ENCODE data around the gene PRPF40B.
"Not testable (repeated sequence)": the region's sequence is repeated elsewhere in the genome, so short reads cannot be mapped to it uniquely, and the experiment has no call there.

DNA sequence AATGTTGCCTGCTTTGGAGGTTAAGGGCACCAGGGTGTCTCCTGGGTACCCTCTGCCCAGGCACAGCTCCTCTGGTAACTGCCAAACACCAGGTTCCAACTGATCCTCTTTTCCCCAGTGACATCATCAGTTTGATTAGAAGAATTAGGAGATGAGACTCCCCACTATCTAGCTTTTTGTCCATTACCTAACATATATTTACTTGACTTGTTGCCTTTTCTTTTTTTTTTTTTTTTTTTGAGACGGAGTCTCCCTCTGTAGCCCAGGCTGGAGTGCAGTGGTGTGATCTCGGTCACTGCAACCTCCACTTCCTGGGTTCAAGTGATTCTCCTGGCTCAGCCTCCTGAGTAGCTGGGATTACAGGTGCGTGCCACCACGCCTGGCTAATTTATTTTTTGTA is 17.8 kb upstream of the PRPF40B start, which contains the start of gene FAM186B:
- TF ChIP-seq, protein P1, sequence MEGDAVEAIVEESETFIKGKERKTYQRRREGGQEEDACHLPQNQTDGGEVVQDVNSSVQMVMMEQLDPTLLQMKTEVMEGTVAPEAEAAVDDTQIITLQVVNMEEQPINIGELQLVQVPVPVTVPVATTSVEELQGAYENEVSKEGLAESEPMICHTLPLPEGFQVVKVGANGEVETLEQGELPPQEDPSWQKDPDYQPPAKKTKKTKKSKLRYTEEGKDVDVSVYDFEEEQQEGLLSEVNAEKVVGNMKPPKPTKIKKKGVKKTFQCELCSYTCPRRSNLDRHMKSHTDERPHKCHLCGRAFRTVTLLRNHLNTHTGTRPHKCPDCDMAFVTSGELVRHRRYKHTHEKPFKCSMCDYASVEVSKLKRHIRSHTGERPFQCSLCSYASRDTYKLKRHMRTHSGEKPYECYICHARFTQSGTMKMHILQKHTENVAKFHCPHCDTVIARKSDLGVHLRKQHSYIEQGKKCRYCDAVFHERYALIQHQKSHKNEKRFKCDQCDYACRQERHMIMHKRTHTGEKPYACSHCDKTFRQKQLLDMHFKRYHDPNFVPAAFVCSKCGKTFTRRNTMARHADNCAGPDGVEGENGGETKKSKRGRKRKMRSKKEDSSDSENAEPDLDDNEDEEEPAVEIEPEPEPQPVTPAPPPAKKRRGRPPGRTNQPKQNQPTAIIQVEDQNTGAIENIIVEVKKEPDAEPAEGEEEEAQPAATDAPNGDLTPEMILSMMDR (IDR thresholded peaks at IDR 0.05; ENCODE audit: low read length): not testable (repeated sequence)
- TF ChIP-seq EZH2 (IDR thresholded peaks at IDR 0.05; ENCODE audit: borderline replicate concordance, low read length): not testable (repeated sequence)
